Endodermal cell (in vitro differentiated cells): Measurements from ENCODE around the gene PRR5. TPM values are rescaled to one million over a fixed set of nuclear protein-coding genes. Genes with fewer than 3 reads are reported as not detected.

Source experiments
- DNase-seq: peaks from one replicate; pipeline ENCODE4 v3.0.0-alpha.2; 2017
- H3K27ac ChIP-seq: 2 replicates; pipeline ENCODE4 v1.5.1; 2013; ENCODE audit warnings: mild to moderate bottlenecking, low read depth, low read length, moderate library complexity
- H3K27me3 ChIP-seq: 2 replicates; pipeline ENCODE4 v1.6.1; 2013; ENCODE audit warnings: mild to moderate bottlenecking, low read length, moderate library complexity; ENCODE audit not compliant: insufficient read depth, control insufficient read depth, poor library complexity, severe bottlenecking
- H3K36me3 ChIP-seq: 2 replicates; pipeline ENCODE4 v1.7.0; 2013; ENCODE audit warnings: mild to moderate bottlenecking, low read length, moderate library complexity; ENCODE audit not compliant: control insufficient read depth, insufficient read depth
- H3K4me1 ChIP-seq: one replicate; pipeline ENCODE4 v1.7.0; 2013; ENCODE audit warnings: low read length; ENCODE audit not compliant: control insufficient read depth, insufficient read depth
- H3K4me3 ChIP-seq: 2 replicates; pipeline ENCODE4 v1.5.1; 2013; ENCODE audit warnings: mild to moderate bottlenecking, low read length, moderate library complexity
- H3K9ac ChIP-seq: 2 replicates; pipeline ENCODE4 v1.6.1; 2013; ENCODE audit warnings: mild to moderate bottlenecking, low read length, moderate library complexity; ENCODE audit not compliant: poor library complexity, severe bottlenecking; ENCODE audit errors: extremely low read depth
- H3K9me3 ChIP-seq: 2 replicates; pipeline ENCODE4 v1.6.1; 2013; ENCODE audit warnings: mild to moderate bottlenecking, low read length, moderate library complexity; ENCODE audit not compliant: control insufficient read depth
- H3K27ac Mint-ChIP-seq: 2 replicates; pipeline ENCODE4 v1.8.0; 2020; ENCODE audit warnings: mixed read lengths
- H3K27me3 Mint-ChIP-seq: 2 replicates; pipeline ENCODE4 v1.8.0; 2021; ENCODE audit warnings: mild to moderate bottlenecking, mixed read lengths; ENCODE audit not compliant: insufficient read depth
- H3K36me3 Mint-ChIP-seq: 2 replicates; pipeline ENCODE4 v1.8.0; 2020; ENCODE audit warnings: low read depth, mixed read lengths
- H3K4me1 Mint-ChIP-seq: 2 replicates; pipeline ENCODE4 v1.8.0; 2020; ENCODE audit warnings: mixed read lengths
- H3K4me3 Mint-ChIP-seq: 2 replicates; pipeline ENCODE4 v1.8.0; 2020; ENCODE audit warnings: mild to moderate bottlenecking, moderate library complexity, mixed read lengths
- H3K9me3 Mint-ChIP-seq: 2 replicates; pipeline ENCODE4 v1.8.0; 2020; ENCODE audit warnings: mild to moderate bottlenecking, mixed read lengths
- WGBS, 2 experiments: methylation state at CpG; one replicate each; pipeline versions ENCODE4 v1.1.5 to v1.1.7; 2013; ENCODE audit warnings: missing lambda C conversion rate in 2 of 2, mixed read lengths in 1 of 2; ENCODE audit not compliant: insufficient coverage in 1 of 2, insufficient read length in 1 of 2; 5-methylcytosine and 5-hydroxymethylcytosine counted together
- total RNA-seq, 2 donors: library from RNA; stranded (reverse); fragmentation: NEBNext Ultra II Directional in 1 of 2; extraction: Animal tissue kit (Norgen Biotek cat#: 25700) in 1 of 2; gene quantifications; 2 replicates in 1 of 2; 3 replicates in 1 of 2; pipeline ENCODE4 v1.2.1, GENCODE V29; 2021
- TF ChIP-seq, protein P1 (sequence below): fragments of 200-600 bp; sonication (generic); conservative IDR thresholded peaks from 2 replicates; pipeline ENCODE4 v1.5.0; 2021; ENCODE audit warnings: antibody characterized with exemption, mild to moderate bottlenecking

Gene PRR5
- total RNA-seq, 2 donors from 2014 or later, result 32.0 to 37.2 TPM

GRCh38 chr22:44682556-44683168 is 19.3 kb upstream of the PRR5 start:
- TF ChIP-seq, protein P1, sequence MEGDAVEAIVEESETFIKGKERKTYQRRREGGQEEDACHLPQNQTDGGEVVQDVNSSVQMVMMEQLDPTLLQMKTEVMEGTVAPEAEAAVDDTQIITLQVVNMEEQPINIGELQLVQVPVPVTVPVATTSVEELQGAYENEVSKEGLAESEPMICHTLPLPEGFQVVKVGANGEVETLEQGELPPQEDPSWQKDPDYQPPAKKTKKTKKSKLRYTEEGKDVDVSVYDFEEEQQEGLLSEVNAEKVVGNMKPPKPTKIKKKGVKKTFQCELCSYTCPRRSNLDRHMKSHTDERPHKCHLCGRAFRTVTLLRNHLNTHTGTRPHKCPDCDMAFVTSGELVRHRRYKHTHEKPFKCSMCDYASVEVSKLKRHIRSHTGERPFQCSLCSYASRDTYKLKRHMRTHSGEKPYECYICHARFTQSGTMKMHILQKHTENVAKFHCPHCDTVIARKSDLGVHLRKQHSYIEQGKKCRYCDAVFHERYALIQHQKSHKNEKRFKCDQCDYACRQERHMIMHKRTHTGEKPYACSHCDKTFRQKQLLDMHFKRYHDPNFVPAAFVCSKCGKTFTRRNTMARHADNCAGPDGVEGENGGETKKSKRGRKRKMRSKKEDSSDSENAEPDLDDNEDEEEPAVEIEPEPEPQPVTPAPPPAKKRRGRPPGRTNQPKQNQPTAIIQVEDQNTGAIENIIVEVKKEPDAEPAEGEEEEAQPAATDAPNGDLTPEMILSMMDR, result no peak
- Mint-ChIP-seq H3K9me3 (no peaks in the 10 kb centered on the region), H3K4me1 (peaks cover 12% of the 10 kb centered on the region), H3K36me3 (no peaks in the 10 kb centered on the region), H3K27me3 (no peaks in the 10 kb centered on the region), H3K4me3 (no peak overlapping the region), H3K27ac (no peak overlapping the region)
- Histone ChIP-seq H3K9ac (no peak overlapping the region), H3K27me3 (no peaks in the 10 kb centered on the region), H3K27ac (no peak overlapping the region), H3K4me1 (no peaks in the 10 kb centered on the region), H3K4me3 (no peak overlapping the region), H3K9me3 (no peaks in the 10 kb centered on the region), H3K36me3 (no peaks in the 10 kb centered on the region)
- DNase-seq, result no peak
- 93 to 95% methylated on average over 11 of the region's 11 CpGs for WGBS, 2 experiments

DNA sequence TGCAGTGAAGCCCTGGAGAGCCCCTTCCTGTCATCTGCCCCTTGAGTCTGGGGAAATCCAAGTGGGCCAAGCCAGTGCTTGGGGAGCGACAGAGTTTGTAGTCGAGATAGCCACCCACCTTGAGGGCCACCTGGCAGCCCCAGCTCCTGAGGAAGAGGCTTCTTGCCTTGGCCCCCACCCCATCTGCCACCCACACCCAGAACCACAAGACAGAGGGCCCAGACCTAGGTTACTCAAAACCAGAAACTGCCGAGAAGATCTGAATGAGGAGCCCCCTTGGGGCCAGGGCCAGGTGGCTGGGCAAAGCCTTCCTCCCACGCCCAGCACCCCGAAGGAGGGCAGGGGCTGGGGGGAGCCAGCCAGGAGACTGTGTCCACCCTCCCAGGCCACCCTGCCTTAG is 18.8 kb upstream of the PRR5 start:
- H3K36me3 Mint-ChIP-seq, result no peaks in the 10 kb centered on the region
- peaks cover 12% of the 10 kb centered on the region for H3K4me1 Mint-ChIP-seq
- 89 to 100% methylated on average over 3 to 5 of the region's 5 CpGs for WGBS, 2 experiments
- no peak overlapping the region for H3K27ac ChIP-seq
- no peaks in the 10 kb centered on the region for H3K9me3 ChIP-seq
- no peak overlapping the region for H3K27ac Mint-ChIP-seq
- no peak overlapping the region for H3K4me3 ChIP-seq
- H3K9me3 Mint-ChIP-seq, result no peaks in the 10 kb centered on the region
- no peak for DNase-seq
- no peaks in the 10 kb centered on the region for H3K4me1 ChIP-seq
- H3K9ac ChIP-seq, result no peak overlapping the region
- H3K27me3 Mint-ChIP-seq, result no peaks in the 10 kb centered on the region
- no peak overlapping the region for H3K4me3 Mint-ChIP-seq
- no peaks in the 10 kb centered on the region for H3K36me3 ChIP-seq
- no peaks in the 10 kb centered on the region for H3K27me3 ChIP-seq
- TF ChIP-seq, protein P1, result no peak

DNA sequence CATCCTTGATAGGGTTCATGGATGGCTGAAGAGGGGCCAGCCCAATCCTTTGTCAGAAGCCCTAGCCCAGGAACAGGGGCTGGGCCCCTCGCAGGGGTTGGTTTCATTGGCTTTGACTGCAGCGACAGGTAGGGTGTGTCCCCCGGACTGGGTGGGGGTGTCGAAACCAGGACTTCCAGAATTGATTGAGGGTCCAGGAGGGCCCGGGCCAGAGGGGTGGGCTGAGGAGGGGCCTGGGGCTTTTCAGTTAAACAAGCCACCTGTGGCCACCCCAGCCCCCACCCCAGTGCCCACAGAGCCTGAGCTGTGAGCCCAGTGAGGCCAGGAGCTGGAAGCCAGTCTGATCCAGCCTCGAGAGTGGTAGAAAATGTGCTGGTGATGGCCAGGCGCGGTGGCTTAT is 18.1 kb upstream of the PRR5 start:
- no peaks in the 10 kb centered on the region for H3K27me3 ChIP-seq
- Mint-ChIP-seq H3K27ac (no peak overlapping the region), H3K4me3 (no peak overlapping the region), H3K9me3 (no peaks in the 10 kb centered on the region), H3K36me3 (no peaks in the 10 kb centered on the region), H3K27me3 (no peaks in the 10 kb centered on the region), H3K4me1 (peaks cover 12% of the 10 kb centered on the region)
- no peaks in the 10 kb centered on the region for H3K36me3 ChIP-seq
- no peaks in the 10 kb centered on the region for H3K4me1 ChIP-seq
- H3K9ac ChIP-seq, result no peak overlapping the region
- H3K9me3 ChIP-seq, result no peaks in the 10 kb centered on the region
- no peak overlapping the region for H3K4me3 ChIP-seq
- 94% methylated on average over 8 of the region's 8 CpGs; no CpG with 5 or more reads in 1 of the 2 experiments for WGBS, 2 experiments
- no peak overlapping the region for H3K27ac ChIP-seq
- TF ChIP-seq, protein P1, result no peak
- no peak for DNase-seq
